WTC11 (cell line): ENCODE measurements around the gene DNM1. TPM values are rescaled to one million over a fixed set of nuclear protein-coding genes. Genes with fewer than 3 reads are reported as not detected.

ENCODE experiments used
- ATAC-seq: fragments of 200-7000 bp; cut with Tn5 transposase; 2 replicates; pipeline ENCODE4 v1.10.0; 2021; ENCODE audit warnings: mild to moderate bottlenecking, moderate library complexity
- CTCF ChIA-PET: fragments of 300-600 bp; sonication (Branson Sonifier 250); formaldehyde crosslinking; loops from one replicate; lab custom pipeline; 2021; ENCODE audit warnings: antibody characterized with exemption; lab: Charles Lee
- POLR2A ChIA-PET: fragments of 350-600 bp; sonication (Branson Sonifier 250); formaldehyde crosslinking; loops from one replicate; lab custom pipeline; 2021; ENCODE audit warnings: antibody characterized with exemption; lab: Charles Lee
- DNase-seq: peaks from one replicate; pipeline ENCODE4 v3.0.0; 2021; ENCODE audit warnings: low spot score
- H3K27ac Mint-ChIP-seq: 2 replicates; pipeline ENCODE4 v1.8.0; 2021; ENCODE audit warnings: mixed read lengths
- H3K27me3 Mint-ChIP-seq: 2 replicates; pipeline ENCODE4 v1.8.0; 2021; ENCODE audit warnings: low read depth, mild to moderate bottlenecking, moderate library complexity, mixed read lengths
- H3K36me3 Mint-ChIP-seq: 2 replicates; pipeline ENCODE4 v1.8.0; 2021; ENCODE audit warnings: mixed read lengths
- H3K4me1 Mint-ChIP-seq: 2 replicates; pipeline ENCODE4 v1.8.0; 2022; ENCODE audit warnings: mixed read lengths
- H3K4me3 Mint-ChIP-seq: 2 replicates; pipeline ENCODE4 v1.8.0; 2021; ENCODE audit warnings: mild to moderate bottlenecking, moderate library complexity, mixed read lengths
- H3K9me3 Mint-ChIP-seq: 2 replicates; pipeline ENCODE4 v1.8.0; 2021; ENCODE audit warnings: mixed read lengths
- ATF3 ChIP-seq: sonication (generic); formaldehyde crosslinking; conservative IDR thresholded peaks from 2 replicates; pipeline ENCODE4 v1.8.1; 2022; ENCODE audit warnings: mild to moderate bottlenecking, missing genetic modification reagents
- CREB1 ChIP-seq: sonication (generic); formaldehyde crosslinking; IDR thresholded peaks from 2 replicates; pipeline ENCODE4 v1.8.0; 2023; ENCODE audit warnings: mild to moderate bottlenecking, missing genetic modification reagents
- CREM ChIP-seq: sonication (generic); formaldehyde crosslinking; IDR thresholded peaks from 2 replicates; pipeline ENCODE4 v1.8.1; 2022; ENCODE audit warnings: mild to moderate bottlenecking, missing genetic modification reagents, moderate library complexity
- ELF4 ChIP-seq: sonication (generic); formaldehyde crosslinking; IDR thresholded peaks from 2 replicates; pipeline ENCODE4 v1.8.1; 2022; ENCODE audit warnings: low read depth, mild to moderate bottlenecking, moderate library complexity, missing genetic modification reagents
- HMGXB4 ChIP-seq: sonication (generic); formaldehyde crosslinking; IDR thresholded peaks from 2 replicates; pipeline ENCODE4 v1.8.1; 2023; ENCODE audit warnings: mild to moderate bottlenecking, moderate library complexity, missing genetic modification reagents
- KAT7 ChIP-seq: sonication (generic); formaldehyde crosslinking; IDR thresholded peaks from 2 replicates; pipeline ENCODE4 v1.8.1; 2023; ENCODE audit warnings: missing genetic modification reagents, mild to moderate bottlenecking, borderline replicate concordance
- NFATC4 ChIP-seq: fragments of 250-450 bp; sonication (Bioruptor Pico); IDR thresholded peaks from 2 replicates; pipeline ENCODE4 v1.9.0; 2021; ENCODE audit warnings: mild to moderate bottlenecking
- NFE2L1 ChIP-seq: sonication (generic); formaldehyde crosslinking; IDR thresholded peaks from 2 replicates; pipeline ENCODE4 v1.8.1; 2023; ENCODE audit warnings: missing genetic modification reagents
- TP53 ChIP-seq: sonication (generic); formaldehyde crosslinking; IDR thresholded peaks from 2 replicates; pipeline ENCODE4 v1.8.1; 2023; ENCODE audit warnings: mild to moderate bottlenecking, missing genetic modification reagents
- ZBTB43 ChIP-seq: sonication (generic); formaldehyde crosslinking; IDR thresholded peaks from 2 replicates; pipeline ENCODE4 v1.8.1; 2023; ENCODE audit warnings: mild to moderate bottlenecking, missing genetic modification reagents
- ZNF396 ChIP-seq: fragments of 250-450 bp; sonication (Bioruptor Pico); IDR thresholded peaks from 2 replicates; pipeline ENCODE4 v1.8.0; 2021; ENCODE audit warnings: mild to moderate bottlenecking, moderate library complexity, borderline replicate concordance
- ZNF671 ChIP-seq: fragments of 250-450 bp; sonication (Bioruptor Pico); IDR thresholded peaks from 2 replicates; pipeline ENCODE4 v1.8.0; 2021; ENCODE audit warnings: mild to moderate bottlenecking
- total RNA-seq: library from RNA; stranded (reverse); gene quantifications from 3 replicates; pipeline ENCODE4 v1.2.3, GENCODE V29; 2021
- TF ChIP-seq, protein P1 (sequence below): sonication (generic); formaldehyde crosslinking; IDR thresholded peaks from 2 replicates; pipeline ENCODE4 v1.8.1; 2022; ENCODE audit warnings: mild to moderate bottlenecking, moderate library complexity, missing genetic modification reagents
- TF ChIP-seq, protein P2 (sequence below): sonication (generic); formaldehyde crosslinking; IDR thresholded peaks from 2 replicates; pipeline ENCODE4 v1.8.0; 2022; ENCODE audit warnings: missing genetic modification reagents
- TF ChIP-seq, protein P3 (sequence below): fragments of 250-450 bp; sonication (Bioruptor Pico); IDR thresholded peaks from 2 replicates; pipeline ENCODE4 v1.9.0; 2021; ENCODE audit warnings: moderate library complexity, mild to moderate bottlenecking, inconsistent platforms, borderline replicate concordance
- TF ChIP-seq, protein P4 (sequence below): fragments of 250-450 bp; sonication (Bioruptor Pico); IDR thresholded peaks from 2 replicates; pipeline ENCODE4 v1.8.0; 2021; ENCODE audit warnings: mild to moderate bottlenecking
- TF ChIP-seq, protein P5 (sequence below): fragments of 250-450 bp; sonication (Bioruptor Pico); IDR thresholded peaks from 2 replicates; pipeline ENCODE4 v1.9.0; 2021; ENCODE audit warnings: mild to moderate bottlenecking, borderline replicate concordance
- TF ChIP-seq, protein P6 (sequence below): fragments of 200-600 bp; IDR thresholded peaks from 2 replicates; pipeline ENCODE4 v1.8.0; 2022; ENCODE audit warnings: antibody characterized with exemption
- TF ChIP-seq, protein P7 (sequence below): sonication (generic); formaldehyde crosslinking; IDR thresholded peaks from 2 replicates; pipeline ENCODE4 v1.8.0; 2022; ENCODE audit warnings: mild to moderate bottlenecking, missing genetic modification reagents

Gene DNM1
- total RNA-seq, 1 experiment from 2014 or later = 79.0 TPM

DNA sequence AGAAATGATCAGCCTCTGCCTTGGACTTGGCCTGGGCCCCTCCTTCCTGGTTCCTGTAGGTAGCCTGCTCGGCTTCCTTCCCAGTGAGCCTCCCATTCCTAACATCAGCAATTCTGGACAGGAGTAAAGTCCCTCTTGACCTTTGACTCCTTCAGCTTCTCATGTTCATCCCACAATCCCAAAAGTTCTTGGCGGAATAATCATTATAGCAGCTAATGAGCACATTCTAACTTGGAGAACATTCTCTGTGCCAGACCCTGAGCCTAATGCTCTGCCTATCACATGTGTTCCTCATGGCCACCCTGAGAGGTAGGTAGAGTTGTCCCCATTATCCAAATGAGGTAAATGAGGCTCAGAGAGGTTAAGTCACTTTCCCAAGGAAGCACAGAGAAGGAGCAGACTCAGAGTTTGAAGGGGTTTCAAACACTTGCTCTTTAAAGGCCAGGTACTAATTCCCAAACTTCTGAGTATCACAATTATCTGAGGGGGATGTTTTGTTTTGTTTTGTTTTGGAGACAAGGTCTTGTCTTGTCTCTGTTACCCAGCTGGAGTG, 94.1 kb downstream of the DNM1 start:
- TF ChIP-seq, protein P1, sequence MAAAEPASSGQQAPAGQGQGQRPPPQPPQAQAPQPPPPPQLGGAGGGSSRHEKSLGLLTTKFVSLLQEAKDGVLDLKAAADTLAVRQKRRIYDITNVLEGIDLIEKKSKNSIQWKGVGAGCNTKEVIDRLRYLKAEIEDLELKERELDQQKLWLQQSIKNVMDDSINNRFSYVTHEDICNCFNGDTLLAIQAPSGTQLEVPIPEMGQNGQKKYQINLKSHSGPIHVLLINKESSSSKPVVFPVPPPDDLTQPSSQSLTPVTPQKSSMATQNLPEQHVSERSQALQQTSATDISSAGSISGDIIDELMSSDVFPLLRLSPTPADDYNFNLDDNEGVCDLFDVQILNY (CRISPR knock-in tag) = no peak
- TF ChIP-seq CREM = no peak
- no peak for TF ChIP-seq NFE2L1 (CRISPR knock-in tag)
- no peak for TF ChIP-seq ATF3 (CRISPR knock-in tag)
- no peak for TF ChIP-seq ZNF396 (CRISPR knock-in tag)
- TF ChIP-seq HMGXB4 (CRISPR knock-in tag) = no peak
- TF ChIP-seq, protein P2, sequence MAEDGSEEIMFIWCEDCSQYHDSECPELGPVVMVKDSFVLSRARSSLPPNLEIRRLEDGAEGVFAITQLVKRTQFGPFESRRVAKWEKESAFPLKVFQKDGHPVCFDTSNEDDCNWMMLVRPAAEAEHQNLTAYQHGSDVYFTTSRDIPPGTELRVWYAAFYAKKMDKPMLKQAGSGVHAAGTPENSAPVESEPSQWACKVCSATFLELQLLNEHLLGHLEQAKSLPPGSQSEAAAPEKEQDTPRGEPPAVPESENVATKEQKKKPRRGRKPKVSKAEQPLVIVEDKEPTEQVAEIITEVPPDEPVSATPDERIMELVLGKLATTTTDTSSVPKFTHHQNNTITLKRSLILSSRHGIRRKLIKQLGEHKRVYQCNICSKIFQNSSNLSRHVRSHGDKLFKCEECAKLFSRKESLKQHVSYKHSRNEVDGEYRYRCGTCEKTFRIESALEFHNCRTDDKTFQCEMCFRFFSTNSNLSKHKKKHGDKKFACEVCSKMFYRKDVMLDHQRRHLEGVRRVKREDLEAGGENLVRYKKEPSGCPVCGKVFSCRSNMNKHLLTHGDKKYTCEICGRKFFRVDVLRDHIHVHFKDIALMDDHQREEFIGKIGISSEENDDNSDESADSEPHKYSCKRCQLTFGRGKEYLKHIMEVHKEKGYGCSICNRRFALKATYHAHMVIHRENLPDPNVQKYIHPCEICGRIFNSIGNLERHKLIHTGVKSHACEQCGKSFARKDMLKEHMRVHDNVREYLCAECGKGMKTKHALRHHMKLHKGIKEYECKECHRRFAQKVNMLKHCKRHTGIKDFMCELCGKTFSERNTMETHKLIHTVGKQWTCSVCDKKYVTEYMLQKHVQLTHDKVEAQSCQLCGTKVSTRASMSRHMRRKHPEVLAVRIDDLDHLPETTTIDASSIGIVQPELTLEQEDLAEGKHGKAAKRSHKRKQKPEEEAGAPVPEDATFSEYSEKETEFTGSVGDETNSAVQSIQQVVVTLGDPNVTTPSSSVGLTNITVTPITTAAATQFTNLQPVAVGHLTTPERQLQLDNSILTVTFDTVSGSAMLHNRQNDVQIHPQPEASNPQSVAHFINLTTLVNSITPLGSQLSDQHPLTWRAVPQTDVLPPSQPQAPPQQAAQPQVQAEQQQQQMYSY = no peak
- TF ChIP-seq CREB1 = no peak
- no peak for TF ChIP-seq TP53 (CRISPR knock-in tag)
- TF ChIP-seq, protein P3, sequence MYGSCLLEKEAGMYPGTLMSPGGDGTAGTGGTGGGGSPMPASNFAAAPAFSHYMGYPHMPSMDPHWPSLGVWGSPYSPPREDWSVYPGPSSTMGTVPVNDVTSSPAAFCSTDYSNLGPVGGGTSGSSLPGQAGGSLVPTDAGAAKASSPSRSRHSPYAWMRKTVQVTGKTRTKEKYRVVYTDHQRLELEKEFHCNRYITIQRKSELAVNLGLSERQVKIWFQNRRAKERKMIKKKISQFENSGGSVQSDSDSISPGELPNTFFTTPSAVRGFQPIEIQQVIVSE (CRISPR knock-in tag) = no peak
- no peak for TF ChIP-seq ZBTB43 (CRISPR knock-in tag)
- TF ChIP-seq NFATC4 (CRISPR knock-in tag) = no peak
- TF ChIP-seq ELF4 (CRISPR knock-in tag) = no peak
- TF ChIP-seq, protein P4, sequence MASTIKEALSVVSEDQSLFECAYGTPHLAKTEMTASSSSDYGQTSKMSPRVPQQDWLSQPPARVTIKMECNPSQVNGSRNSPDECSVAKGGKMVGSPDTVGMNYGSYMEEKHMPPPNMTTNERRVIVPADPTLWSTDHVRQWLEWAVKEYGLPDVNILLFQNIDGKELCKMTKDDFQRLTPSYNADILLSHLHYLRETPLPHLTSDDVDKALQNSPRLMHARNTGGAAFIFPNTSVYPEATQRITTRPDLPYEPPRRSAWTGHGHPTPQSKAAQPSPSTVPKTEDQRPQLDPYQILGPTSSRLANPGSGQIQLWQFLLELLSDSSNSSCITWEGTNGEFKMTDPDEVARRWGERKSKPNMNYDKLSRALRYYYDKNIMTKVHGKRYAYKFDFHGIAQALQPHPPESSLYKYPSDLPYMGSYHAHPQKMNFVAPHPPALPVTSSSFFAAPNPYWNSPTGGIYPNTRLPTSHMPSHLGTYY (CRISPR knock-in tag) = no peak
- no peak for TF ChIP-seq KAT7
- TF ChIP-seq, protein P5, sequence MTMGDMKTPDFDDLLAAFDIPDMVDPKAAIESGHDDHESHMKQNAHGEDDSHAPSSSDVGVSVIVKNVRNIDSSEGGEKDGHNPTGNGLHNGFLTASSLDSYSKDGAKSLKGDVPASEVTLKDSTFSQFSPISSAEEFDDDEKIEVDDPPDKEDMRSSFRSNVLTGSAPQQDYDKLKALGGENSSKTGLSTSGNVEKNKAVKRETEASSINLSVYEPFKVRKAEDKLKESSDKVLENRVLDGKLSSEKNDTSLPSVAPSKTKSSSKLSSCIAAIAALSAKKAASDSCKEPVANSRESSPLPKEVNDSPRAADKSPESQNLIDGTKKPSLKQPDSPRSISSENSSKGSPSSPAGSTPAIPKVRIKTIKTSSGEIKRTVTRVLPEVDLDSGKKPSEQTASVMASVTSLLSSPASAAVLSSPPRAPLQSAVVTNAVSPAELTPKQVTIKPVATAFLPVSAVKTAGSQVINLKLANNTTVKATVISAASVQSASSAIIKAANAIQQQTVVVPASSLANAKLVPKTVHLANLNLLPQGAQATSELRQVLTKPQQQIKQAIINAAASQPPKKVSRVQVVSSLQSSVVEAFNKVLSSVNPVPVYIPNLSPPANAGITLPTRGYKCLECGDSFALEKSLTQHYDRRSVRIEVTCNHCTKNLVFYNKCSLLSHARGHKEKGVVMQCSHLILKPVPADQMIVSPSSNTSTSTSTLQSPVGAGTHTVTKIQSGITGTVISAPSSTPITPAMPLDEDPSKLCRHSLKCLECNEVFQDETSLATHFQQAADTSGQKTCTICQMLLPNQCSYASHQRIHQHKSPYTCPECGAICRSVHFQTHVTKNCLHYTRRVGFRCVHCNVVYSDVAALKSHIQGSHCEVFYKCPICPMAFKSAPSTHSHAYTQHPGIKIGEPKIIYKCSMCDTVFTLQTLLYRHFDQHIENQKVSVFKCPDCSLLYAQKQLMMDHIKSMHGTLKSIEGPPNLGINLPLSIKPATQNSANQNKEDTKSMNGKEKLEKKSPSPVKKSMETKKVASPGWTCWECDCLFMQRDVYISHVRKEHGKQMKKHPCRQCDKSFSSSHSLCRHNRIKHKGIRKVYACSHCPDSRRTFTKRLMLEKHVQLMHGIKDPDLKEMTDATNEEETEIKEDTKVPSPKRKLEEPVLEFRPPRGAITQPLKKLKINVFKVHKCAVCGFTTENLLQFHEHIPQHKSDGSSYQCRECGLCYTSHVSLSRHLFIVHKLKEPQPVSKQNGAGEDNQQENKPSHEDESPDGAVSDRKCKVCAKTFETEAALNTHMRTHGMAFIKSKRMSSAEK = no peak
- TF ChIP-seq, protein P6, sequence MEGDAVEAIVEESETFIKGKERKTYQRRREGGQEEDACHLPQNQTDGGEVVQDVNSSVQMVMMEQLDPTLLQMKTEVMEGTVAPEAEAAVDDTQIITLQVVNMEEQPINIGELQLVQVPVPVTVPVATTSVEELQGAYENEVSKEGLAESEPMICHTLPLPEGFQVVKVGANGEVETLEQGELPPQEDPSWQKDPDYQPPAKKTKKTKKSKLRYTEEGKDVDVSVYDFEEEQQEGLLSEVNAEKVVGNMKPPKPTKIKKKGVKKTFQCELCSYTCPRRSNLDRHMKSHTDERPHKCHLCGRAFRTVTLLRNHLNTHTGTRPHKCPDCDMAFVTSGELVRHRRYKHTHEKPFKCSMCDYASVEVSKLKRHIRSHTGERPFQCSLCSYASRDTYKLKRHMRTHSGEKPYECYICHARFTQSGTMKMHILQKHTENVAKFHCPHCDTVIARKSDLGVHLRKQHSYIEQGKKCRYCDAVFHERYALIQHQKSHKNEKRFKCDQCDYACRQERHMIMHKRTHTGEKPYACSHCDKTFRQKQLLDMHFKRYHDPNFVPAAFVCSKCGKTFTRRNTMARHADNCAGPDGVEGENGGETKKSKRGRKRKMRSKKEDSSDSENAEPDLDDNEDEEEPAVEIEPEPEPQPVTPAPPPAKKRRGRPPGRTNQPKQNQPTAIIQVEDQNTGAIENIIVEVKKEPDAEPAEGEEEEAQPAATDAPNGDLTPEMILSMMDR = no peak
- TF ChIP-seq, protein P7, sequence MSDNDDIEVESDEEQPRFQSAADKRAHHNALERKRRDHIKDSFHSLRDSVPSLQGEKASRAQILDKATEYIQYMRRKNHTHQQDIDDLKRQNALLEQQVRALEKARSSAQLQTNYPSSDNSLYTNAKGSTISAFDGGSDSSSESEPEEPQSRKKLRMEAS (CRISPR knock-in tag) = no peak
- no peak for TF ChIP-seq ZNF671 (CRISPR knock-in tag)
- TF ChIP-seq, all 79 proteins: peak for 0
- H3K36me3 Mint-ChIP-seq = no peaks in the 10 kb centered on the region
- peaks cover 2% of the 10 kb centered on the region; the same call in 1 of the 2 replicates for H3K27me3 Mint-ChIP-seq
- H3K4me3 Mint-ChIP-seq = no peak overlapping the region
- POLR2A ChIA-PET = no interaction called here
- CTCF ChIA-PET = interaction anchor here (0.6 to 3.6 kb wide), 4 partner anchors 9 to 254 kb away, joined by 3 to 49 read pairs (median 3); partner anchors contain the start of gene CERCAM
- DNase-seq = no peak
- ATAC-seq = no peak
- no peaks in the 10 kb centered on the region for H3K4me1 Mint-ChIP-seq
- H3K9me3 Mint-ChIP-seq = no peaks in the 10 kb centered on the region
- H3K27ac Mint-ChIP-seq = no peak overlapping the region
